ENCODE results near the gene IRX4.

DNA sequence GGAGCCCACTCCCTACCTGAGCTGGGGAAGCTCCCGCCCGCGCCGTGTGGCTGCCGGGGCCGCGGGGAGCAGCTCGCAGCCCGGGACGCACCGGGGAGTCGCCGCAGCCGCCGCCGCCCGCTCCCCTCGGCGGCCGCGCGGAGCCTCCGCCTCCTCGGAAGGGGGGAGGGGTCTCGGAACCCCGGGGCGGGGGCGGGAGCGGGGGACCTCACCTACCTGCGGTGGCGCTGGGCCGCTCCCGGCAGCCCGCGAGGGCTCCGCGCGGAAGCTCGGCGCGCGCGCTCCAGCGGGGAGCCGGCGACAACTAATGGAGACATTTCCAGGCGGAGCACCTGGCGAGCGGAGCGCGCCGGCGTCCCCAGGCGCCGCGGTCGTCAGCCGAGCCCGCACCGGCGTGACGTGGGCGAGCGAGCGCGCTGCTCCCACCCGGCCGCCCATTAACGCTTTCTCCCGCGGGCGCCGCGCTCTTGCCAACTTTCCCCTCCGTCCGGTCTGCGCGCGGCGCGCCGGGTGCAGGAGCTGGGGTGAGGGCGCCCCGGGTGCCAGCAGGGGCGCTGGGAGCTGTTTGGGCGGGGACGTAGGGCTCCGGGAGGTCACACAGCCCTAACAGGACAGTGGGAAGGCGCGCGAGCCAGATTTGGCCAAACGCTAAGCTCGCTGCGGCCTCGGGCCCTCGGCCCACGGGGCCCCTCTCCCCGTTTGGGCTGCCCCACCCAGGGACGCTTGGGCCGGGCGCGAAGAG lies 4.3 kb upstream of the IRX4 start:
- no peak for TF ChIP-seq TAF1 (IDR thresholded peaks at IDR 0.05; ENCODE audit: borderline replicate concordance, low read depth, low read length)
- no peak for TF ChIP-seq POLR2AphosphoS5 (IDR thresholded peaks at IDR 0.05; ENCODE audit: low read depth, low read length)
- no peak for TF ChIP-seq NFIC (IDR thresholded peaks at IDR 0.05; ENCODE audit: borderline replicate concordance)
- TF ChIP-seq, protein P1, sequence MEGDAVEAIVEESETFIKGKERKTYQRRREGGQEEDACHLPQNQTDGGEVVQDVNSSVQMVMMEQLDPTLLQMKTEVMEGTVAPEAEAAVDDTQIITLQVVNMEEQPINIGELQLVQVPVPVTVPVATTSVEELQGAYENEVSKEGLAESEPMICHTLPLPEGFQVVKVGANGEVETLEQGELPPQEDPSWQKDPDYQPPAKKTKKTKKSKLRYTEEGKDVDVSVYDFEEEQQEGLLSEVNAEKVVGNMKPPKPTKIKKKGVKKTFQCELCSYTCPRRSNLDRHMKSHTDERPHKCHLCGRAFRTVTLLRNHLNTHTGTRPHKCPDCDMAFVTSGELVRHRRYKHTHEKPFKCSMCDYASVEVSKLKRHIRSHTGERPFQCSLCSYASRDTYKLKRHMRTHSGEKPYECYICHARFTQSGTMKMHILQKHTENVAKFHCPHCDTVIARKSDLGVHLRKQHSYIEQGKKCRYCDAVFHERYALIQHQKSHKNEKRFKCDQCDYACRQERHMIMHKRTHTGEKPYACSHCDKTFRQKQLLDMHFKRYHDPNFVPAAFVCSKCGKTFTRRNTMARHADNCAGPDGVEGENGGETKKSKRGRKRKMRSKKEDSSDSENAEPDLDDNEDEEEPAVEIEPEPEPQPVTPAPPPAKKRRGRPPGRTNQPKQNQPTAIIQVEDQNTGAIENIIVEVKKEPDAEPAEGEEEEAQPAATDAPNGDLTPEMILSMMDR (IDR thresholded peaks at IDR 0.05) = no peak
- no peak for TF ChIP-seq EP300 (IDR thresholded peaks at IDR 0.05; ENCODE audit: borderline replicate concordance in 1 of 2, low read depth in 1 of 2, low read length in 1 of 2)
- TF ChIP-seq, protein P2, sequence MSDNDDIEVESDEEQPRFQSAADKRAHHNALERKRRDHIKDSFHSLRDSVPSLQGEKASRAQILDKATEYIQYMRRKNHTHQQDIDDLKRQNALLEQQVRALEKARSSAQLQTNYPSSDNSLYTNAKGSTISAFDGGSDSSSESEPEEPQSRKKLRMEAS (IDR thresholded peaks at IDR 0.05; ENCODE audit: low read depth) = no peak
- TF ChIP-seq, protein P3, sequence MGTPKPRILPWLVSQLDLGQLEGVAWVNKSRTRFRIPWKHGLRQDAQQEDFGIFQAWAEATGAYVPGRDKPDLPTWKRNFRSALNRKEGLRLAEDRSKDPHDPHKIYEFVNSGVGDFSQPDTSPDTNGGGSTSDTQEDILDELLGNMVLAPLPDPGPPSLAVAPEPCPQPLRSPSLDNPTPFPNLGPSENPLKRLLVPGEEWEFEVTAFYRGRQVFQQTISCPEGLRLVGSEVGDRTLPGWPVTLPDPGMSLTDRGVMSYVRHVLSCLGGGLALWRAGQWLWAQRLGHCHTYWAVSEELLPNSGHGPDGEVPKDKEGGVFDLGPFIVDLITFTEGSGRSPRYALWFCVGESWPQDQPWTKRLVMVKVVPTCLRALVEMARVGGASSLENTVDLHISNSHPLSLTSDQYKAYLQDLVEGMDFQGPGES (IDR thresholded peaks at IDR 0.05; ENCODE audit: low read depth, low read length) = no peak
- TF ChIP-seq RFX5 (IDR thresholded peaks at IDR 0.05; ENCODE audit: low read length) = no peak
- TF ChIP-seq FOXM1 (IDR thresholded peaks at IDR 0.05; ENCODE audit: low read depth) = no peak
- no peak for TF ChIP-seq SMC3 (IDR thresholded peaks at IDR 0.05; ENCODE audit: low read depth, low read length)
- TF ChIP-seq GATA2 (CRISPR knock-in tag; IDR thresholded peaks at IDR 0.05) = no peak
- no peak for TF ChIP-seq MXI1 (IDR thresholded peaks at IDR 0.05; ENCODE audit: low read depth, low read length)
- TF ChIP-seq, protein P4, sequence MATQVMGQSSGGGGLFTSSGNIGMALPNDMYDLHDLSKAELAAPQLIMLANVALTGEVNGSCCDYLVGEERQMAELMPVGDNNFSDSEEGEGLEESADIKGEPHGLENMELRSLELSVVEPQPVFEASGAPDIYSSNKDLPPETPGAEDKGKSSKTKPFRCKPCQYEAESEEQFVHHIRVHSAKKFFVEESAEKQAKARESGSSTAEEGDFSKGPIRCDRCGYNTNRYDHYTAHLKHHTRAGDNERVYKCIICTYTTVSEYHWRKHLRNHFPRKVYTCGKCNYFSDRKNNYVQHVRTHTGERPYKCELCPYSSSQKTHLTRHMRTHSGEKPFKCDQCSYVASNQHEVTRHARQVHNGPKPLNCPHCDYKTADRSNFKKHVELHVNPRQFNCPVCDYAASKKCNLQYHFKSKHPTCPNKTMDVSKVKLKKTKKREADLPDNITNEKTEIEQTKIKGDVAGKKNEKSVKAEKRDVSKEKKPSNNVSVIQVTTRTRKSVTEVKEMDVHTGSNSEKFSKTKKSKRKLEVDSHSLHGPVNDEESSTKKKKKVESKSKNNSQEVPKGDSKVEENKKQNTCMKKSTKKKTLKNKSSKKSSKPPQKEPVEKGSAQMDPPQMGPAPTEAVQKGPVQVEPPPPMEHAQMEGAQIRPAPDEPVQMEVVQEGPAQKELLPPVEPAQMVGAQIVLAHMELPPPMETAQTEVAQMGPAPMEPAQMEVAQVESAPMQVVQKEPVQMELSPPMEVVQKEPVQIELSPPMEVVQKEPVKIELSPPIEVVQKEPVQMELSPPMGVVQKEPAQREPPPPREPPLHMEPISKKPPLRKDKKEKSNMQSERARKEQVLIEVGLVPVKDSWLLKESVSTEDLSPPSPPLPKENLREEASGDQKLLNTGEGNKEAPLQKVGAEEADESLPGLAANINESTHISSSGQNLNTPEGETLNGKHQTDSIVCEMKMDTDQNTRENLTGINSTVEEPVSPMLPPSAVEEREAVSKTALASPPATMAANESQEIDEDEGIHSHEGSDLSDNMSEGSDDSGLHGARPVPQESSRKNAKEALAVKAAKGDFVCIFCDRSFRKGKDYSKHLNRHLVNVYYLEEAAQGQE (IDR thresholded peaks at IDR 0.05; ENCODE audit: low read depth, low read length) = no peak

Data from SK-N-SH (cell line).